CD4-positive, alpha-beta T cell treated with Interleukin-6 at 100 ng/mL for 8 hours (primary cell): Measurements from ENCODE around the gene EDDM13.
"Not testable (repeated sequence)": the region's sequence is repeated elsewhere in the genome, so short reads cannot be mapped to it uniquely, and the experiment has no call there.

Experiments
- DNase-seq: peaks from one replicate; pipeline ENCODE4 v3.0.0-alpha.2; 2020; ENCODE audit warnings: mixed read lengths, low spot score

Gene EDDM13, protein sequence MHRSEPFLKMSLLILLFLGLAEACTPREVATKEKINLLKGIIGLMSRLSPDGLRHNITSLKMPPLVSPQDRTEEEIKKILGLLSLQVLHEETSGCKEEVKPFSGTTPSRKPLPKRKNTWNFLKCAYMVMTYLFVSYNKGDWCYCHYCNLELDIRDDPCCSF

DNA sequence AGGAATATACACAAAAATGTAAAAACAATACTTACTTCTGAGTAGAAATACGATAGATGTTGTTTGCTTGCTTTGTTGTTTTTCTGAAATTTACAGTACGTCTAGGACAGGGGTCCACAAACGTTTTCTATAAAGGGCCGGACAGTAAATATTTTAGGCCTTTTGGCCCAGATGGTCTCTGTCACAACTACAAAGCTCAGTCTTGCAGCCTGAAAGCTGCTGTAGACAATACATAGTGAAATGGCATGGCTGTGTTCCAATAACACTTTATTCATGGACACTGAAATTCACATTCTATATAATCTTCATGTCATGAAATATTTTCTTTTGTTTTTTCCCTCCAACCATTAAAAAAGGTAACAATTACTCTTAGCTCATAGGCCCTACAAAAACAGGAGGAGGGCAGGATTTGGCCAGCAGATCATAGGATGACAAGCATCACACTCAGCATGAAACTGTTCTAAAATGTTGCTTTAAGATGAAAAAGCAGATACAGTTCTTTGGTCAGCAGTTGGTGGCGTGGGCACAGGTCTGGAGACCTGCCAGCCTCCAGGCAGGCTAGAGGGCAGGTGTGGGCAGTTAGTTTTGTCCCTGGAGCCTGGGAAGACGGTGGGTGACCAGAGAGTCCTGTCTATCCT, at the start of gene EDDM13:
Gene EDDM13 (plus strand): TSS at position 588 of the 638 bp plus-strand sequence. CDS start 87 bp downstream, outside the sequence.
- DNase-seq, result no peak

DNA sequence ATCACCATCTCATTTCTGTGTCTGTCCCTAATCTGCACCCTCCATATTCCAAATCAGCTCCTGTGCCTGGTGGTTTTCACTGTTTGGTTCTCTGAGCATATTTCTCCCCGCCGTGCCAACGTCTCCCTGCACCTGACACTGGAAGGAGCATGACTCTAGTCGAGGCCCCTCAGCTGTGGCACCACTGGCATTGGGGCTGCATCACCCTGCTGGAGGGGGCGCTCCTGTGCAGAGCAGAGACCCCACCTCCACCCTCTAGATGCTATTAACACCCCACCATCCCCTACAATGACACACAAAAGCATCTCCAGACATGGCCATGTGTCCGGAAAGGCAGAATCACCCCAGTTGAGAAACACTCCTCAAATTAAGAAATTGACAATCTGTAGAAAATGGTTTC, 49.6 kb upstream of the EDDM13 start:
- no peak for DNase-seq

DNA sequence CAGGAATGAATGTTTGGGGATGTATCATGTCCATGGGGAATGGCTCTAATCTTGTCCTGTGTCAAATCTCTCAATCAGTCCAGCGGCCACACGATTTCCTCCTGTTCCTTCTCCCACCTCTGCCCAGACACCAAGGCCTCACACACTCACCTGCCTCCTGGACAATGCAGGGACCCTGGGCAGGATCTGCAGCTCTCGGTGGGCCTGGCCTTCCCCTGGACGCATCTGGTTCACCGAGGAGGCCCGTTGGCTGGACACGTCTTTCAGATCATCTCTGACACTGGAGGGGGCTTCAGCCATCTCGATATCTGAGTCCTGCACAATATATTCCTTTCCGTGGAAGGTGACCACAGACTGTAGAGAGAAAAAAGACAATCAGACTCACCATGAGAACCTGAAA, 49.1 kb upstream of the EDDM13 start:
- no peak for DNase-seq

DNA sequence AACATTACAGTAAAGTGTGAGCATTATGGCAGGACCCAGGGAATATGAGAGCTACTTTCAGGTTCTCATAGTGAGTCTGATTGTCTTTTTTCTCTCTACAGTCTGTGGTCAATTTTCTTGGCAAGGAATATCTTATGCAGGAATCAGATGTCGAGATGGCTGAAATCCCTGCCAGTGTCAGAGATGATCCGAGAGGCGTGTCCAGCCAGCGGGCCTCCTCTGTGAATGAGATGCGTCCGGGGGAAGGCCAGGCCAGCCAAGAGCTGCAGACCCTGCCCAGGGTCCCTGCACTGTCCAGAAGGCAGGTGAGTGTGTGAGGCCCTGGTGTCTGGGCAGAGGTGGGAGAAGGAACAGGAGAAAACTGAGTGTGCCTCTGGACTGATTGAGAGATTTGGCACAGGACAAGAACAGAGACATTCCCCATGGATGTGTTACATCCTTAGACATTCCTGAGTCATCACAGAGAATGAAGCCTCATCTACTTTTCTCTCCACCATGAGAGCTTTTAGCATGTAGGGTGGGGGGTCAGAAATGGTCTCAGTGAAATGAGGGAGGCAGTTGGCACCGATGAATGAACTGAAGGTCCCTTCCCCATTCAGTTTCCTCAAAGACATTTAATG, 27.3 kb upstream of the EDDM13 start:
- no peak for DNase-seq

DNA sequence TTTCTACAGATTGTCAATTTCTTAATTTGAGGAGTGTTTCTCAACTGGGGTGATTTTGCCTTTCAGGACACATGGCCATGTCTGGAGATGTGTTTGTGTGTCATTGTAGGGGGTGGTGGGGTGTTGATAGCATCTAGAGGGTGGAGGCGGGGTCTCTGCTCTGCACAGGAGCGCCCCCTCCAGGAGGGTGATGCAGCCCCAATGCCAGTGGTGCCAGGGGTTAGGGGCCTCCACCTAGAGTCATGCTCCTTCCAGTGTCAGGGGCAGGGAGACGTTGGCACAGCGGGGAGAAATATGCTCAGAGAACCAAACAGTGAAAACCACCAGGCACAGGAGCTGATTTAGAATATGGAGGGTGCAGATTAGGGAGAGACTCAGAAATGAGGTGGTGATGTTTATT, 26.8 kb upstream of the EDDM13 start:
- not testable (repeated sequence) for DNase-seq

DNA sequence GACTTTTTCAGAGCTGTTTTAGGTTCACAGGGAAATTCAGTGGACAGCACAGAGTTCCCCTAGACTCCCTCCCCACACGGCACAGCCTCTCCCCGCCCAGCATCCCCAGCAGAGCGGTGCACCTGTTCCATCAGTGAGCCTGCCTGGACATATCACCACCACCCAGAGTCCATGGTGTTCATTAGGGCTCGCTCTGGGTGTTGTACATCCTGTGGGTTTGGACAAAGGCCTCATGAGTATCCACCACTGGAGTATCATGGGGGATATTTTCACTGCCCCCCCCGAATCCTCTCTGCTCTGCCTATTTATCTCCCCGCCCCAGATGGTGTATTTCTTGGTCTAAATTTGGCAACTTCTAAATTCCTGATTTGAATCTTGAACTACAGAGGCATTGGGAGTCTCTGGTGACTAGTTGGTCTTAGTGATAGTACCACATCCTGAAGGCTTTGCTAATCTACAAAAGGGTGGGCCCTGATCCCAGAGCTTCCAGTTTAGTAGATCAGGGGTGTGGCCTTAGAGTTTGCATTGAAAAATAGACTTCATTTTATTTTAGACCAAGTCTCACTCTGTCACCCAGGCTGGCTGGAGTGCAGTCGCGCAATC, 23.7 kb upstream of the EDDM13 start:
- not testable (repeated sequence) for DNase-seq

DNA sequence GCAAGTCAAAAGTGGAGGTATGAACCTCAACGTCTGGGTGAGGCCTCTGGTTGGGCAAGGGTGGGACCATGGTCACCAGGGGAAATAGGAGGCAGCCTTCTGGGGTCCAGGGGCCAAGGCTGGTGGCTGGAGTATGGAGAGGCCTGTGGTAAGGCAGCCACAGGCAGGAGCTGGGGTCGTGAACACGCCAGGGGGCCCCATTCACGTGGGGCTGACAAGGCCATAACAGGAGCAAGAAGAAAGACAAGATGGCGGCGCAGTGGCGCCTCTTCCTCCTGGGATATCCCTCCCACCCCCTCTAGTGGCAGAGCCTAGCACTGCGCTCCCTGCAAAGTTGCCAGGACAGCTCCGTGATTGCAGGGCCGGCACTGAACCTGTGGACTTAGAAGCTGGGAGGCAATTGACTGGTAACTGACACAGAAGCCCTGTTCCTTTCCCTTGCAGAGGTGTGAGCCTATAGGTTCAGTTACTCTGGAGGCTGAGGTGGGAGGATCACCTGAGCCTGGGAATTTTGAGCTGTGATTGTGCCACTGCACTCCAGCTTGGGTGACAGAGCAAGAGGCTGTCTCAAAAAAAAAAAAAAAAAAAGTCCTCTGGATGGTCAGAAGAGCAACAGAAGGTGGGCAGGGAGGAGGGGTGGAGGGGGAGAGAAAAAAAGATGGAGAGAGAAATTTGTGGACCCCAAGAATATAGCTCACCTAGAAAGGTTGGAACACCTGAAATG, 19.7 kb upstream of the EDDM13 start:
- DNase-seq, result peak; percentile 47

DNA sequence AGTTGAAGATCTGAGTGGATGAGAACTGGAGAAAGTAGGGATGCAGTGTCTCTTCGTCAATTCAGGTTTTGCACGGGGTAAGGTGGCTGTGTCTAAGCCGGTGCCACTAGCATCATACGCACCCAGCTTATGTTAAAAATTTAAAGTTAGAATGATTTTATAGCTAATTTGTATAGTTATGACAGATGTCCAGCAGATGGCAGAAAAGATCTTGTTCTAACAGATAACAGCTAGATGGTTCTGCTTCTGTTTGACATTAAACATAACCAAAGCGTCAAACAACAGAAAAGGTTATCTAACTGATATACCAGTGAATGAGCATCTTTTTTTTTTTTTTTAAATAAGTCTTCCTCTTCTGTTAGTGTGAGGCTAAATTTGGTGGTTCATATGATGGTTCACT, 18.8 kb upstream of the EDDM13 start:
- peak; percentile 20 for DNase-seq

DNA sequence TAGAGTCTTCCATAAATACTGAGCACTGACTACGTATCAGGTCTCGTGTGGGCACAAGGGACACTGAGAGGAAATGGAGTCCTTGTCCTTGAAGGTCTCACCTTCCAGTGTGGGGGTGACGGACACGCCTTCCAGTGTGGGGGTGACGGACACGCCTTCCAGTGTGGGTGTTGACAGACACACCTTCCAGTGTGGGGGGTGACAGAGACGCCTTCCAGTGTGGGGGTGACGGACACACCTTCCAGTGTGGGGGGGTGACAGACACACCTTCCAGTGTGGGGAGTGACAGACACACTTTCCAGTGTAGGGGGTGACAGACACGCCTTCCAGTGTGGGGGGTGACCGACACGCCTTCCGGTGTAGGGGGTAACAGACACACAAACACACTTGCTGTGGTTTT, 14.3 kb upstream of the EDDM13 start:
- no peak for DNase-seq

DNA sequence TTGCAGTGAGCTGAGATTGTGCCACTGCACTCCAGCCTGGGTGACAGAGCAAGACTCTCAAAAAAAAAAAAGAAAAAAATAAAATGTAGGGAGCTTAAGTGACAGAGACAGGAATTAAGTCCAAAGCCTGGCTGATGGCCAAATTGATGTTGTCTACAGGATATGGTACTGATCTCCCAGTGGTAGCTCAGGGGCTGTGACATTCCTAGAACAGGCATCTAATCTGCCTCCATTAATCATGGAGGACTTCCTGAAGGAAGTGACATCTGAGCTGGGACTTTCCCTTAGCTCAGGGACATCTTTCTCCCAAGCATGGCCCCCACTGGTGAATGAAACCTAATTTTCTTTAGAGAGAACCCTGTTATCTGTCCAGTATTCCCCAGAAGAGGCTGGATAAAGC, 11.4 kb upstream of the EDDM13 start:
- DNase-seq, result no peak

DNA sequence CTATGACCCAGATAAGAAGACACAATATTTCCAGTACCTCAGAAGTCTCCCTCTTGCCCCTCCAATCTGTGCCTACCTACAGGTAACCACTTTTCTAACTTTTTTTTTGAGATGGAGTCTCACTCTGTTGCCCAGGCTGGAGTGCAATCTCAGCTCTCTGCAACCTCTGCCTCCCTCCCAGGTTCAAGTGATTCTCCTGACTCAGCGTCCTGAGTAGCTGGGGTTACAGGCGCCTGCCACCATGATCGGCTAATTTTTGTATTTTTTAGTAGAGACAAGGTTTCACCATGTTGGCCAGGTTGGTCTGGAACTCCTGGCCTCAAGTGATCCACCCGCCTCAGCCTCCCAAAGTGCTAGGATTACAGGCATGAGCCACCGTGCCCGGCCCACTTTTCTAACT, 10.6 kb upstream of the EDDM13 start:
- not testable (repeated sequence) for DNase-seq

DNA sequence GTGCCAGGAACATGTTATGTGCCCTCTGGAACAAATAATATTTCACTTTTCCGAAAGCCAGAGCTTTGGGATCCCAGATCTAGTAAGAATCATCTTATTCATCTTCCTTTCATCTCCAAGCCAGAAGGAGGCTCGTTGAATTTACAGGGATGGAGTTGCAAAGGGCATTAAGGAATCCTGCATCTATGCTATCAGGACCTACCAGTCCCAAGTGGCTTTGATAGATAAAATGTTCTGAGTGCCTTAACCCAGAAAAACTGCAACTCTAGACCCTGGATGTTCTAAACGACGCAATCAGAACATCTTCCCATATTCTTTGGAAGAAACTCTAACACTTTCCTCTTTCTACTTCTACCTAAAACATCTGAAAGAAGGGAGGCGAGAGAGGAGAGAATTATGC, 9.2 kb upstream of the EDDM13 start:
- no peak for DNase-seq

DNA sequence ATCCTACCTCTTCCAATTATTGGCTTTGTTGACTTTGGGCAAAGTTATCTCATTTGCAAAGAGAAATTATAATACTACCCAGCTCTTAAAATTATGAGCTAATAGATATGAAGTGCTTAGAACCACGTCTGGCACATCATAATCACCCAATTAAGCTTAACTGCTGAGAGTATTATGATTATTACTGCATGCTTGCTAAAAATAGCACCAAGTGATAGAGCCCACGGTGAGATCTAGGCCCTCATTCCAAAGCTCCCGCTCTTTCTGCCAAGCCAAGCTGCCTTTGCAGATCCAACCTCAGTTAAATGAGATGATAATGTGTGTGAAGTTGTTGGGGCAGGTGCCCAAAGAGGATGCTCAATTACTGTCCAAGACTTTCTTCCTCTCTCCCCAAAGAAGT, 6.5 kb upstream of the EDDM13 start:
- no peak for DNase-seq

DNA sequence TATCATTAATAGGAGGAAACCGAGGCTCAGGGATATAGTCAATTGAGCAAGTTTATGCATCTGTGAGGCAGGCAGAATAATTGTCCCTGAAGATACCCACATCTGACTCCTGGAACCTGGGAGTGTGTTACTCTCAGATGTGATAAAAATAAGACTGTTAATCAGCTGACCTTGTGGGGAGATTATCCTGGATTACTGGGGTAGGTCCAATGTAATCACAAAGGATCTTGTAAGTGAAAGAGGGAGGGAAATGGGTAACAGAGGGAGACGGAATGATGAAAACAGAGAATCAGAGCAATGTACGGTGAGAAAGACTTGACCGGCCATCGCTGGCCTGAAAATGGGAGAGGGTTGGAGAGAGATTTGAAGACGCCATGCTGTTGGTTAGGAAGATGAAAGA, 3.2 kb upstream of the EDDM13 start:
- DNase-seq, result no peak

DNA sequence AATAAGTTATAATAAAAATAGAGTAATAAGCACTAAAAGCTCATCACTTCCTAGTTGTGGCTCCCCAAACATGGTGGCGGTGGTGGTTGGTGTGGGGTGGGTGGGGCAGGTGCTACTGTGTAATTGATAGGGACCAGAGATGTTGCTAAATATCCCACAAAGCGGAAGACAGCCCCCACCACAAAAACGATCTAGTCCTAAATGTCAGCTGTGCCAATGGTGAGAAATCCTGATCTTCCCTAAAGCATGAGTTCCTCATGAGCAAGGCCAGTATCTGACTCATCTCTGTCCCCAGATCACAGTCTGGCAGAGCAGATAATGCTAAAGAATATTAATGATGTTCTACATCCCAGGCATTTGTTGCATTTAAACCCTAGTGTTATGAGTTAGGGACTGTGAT, 1.9 kb upstream of the EDDM13 start:
- DNase-seq, result no peak

DNA sequence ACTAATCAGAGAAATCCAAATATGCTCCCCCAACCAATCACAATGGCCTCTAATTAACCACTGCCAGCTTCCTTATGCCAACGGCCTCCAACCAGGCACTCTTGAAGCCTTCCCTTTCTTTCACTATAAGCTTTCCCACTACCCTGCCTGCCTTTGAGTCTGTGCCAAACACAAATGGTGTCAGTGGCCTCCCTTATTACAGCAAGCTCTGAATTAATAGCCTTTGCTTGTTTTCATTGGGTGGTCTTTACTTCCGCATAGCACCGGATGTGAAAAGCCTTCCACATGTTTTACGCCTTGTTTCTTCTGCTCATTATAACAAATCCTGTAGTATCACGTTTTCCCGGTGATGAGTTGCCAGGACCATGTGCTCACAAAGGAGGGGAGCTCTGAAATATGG, 1.4 kb upstream of the EDDM13 start:
- no peak for DNase-seq

DNA sequence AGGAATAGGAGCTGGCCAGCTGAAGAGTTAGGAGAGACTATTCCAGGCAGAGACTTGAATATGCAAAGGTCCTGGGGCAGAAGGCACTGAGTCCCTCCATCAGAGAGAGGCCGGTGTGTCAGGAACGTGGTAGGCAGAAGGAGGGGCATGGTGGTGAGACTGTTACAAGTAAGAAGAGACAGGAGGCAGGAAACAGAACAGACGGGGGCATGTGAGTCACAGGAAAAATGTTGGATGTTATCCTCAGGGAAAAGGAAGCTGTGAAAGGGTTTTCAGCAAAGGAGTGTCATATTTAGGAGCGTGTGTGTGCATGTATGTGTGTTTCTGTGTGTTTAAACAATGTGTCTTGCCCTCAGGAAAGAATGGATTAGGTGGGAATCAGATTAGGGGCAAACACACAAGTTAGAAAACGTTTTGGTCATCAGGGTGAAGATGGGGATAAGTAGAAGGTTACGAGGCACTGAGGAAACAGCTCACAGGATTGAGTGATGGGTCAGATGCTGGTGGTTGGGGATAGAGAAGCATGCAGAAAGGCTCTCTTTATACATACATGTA, 1.1 kb downstream of the EDDM13 start:
- DNase-seq, result no peak

DNA sequence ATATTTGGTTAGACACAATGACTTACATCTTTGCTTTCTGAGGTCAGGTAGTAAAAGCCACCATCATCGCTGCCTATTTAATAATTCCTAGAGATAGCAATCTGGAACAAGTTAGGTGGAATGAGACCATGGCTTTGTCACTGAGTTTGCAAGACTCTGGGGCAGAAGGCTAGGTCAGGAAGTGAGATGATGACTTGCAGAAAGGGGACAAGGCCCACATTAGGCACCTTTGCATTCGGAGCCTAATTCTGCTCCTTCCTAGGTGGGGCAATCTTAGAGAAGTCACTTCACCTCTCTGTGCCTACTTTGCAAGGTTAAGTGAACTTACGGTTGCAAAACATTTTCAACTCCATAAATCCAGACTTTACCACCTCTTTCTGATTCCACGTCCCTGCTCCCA, 10.3 kb downstream of the EDDM13 start:
- DNase-seq, result no peak

DNA sequence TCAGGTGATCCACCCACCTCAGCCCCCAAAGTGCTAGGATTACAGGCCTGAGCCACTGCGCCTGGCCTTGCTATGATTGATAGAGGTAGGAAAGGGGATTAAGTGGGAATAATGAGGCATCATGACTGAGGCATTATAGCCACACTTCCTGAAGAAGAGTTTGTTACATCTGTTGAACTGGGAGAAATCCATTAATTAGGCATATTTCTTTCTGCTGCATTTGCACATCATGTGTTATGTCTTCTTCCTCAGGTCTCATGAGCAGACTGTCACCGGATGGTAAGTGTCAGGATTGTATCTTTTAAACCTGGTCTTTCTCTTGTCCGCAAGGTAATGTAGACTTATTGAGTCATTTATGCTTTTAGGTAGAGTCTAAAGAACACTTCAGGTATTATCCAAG, 12.2 kb downstream of the EDDM13 start:
- DNase-seq, result no peak

DNA sequence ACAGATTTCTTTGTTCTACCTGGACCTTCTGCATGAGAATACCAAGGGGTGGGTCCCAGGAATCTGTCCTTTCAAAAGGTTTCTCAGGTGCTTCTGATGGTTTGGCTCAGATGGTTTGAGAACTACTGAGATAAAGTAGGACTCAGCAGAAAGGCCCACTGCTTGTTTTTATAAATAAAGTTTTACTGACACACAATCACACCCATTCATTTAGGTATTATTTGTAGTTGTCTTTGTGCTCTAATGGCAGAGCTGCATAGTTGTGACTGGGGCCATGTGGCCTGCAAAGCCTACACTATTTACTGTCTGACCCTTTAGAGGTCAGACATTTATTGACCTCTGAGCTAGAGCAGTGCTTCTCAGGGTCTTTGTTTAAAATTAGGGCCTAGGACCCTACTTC, 17.6 kb downstream of the EDDM13 start:
- no peak for DNase-seq

DNA sequence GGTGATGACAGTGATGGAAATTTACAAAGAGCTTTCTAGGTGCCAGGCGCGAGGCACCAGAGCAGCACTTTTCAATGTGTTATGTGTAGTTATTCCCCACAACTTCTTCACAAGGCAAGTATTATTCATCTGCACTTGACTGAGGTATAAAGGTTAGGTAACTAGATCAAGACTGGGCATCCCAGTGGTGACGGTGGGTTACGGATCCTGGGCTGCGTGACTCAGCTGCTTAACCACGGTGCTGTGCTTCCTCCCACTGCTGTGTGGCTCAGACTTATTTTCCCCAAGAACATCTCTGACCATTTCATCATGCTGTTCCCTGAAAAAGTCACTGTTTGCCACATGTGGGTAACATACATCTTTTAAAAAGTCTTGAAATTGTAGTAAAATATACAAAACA, 19.3 kb downstream of the EDDM13 start:
- no peak for DNase-seq

DNA sequence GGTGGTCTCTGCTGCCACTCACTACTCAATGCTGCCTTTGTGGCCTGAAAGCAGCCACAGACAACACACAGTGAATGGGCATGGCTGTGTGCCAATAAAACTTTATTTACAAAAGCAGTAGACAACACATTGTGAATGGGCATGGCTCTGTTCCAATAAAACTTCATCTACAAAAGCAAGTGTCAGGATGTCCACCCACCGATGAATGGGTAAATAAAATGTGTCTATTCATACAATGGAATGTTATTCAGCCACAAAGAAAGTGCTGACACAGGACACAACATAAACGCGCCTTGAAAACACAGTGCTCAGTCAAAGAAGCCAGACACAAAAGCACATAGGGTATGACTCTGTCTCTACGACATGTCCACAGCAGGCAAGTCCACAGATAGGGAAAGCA, 22.0 kb downstream of the EDDM13 start:
- no peak for DNase-seq
